Glutamatergic neuron (in vitro differentiated cells): ENCODE data around the gene ZBTB7C. TPM values are rescaled to one million over a fixed set of nuclear protein-coding genes. Genes with fewer than 3 reads are reported as not detected.

ENCODE experiments used
- DNase-seq: peaks from one replicate; pipeline ENCODE4 v3.0.0; 2022
- H3K27ac Mint-ChIP-seq: one replicate; pipeline ENCODE4 v1.8.0; 2020; ENCODE audit warnings: mild to moderate bottlenecking, mixed read lengths, inconsistent platforms; ENCODE audit not compliant: unreplicated experiment
- H3K27me3 Mint-ChIP-seq: one replicate; pipeline ENCODE4 v1.8.0; 2020; ENCODE audit warnings: mild to moderate bottlenecking, moderate library complexity, mixed read lengths, inconsistent platforms; ENCODE audit not compliant: unreplicated experiment
- H3K36me3 Mint-ChIP-seq: one replicate; pipeline ENCODE4 v1.8.0; 2020; ENCODE audit warnings: mild to moderate bottlenecking, mixed read lengths, inconsistent platforms; ENCODE audit not compliant: unreplicated experiment
- H3K4me1 Mint-ChIP-seq: one replicate; pipeline ENCODE4 v1.8.0; 2020; ENCODE audit warnings: mild to moderate bottlenecking, low read depth, mixed read lengths, inconsistent platforms; ENCODE audit not compliant: unreplicated experiment
- H3K4me3 Mint-ChIP-seq: one replicate; pipeline ENCODE4 v1.8.0; 2020; ENCODE audit warnings: mild to moderate bottlenecking, mixed read lengths, inconsistent platforms; ENCODE audit not compliant: unreplicated experiment
- H3K9me3 Mint-ChIP-seq: one replicate; pipeline ENCODE4 v1.8.0; 2020; ENCODE audit warnings: mild to moderate bottlenecking, moderate library complexity, mixed read lengths, inconsistent platforms; ENCODE audit not compliant: unreplicated experiment
- total RNA-seq: library from RNA; stranded (reverse); fragmentation: NEBNext Ultra II Directional; extraction: Animal tissue kit (Norgen Biotek cat#: 25700); gene quantifications from one replicate; pipeline ENCODE4 v1.2.1, GENCODE V29; 2021; ENCODE audit not compliant: unreplicated experiment
- TF ChIP-seq, protein P1 (sequence below): fragments of 200-600 bp; sonication (generic); IDR thresholded peaks from one replicate; pipeline ENCODE4 v1.5.0; 2021; ENCODE audit not compliant: partially characterized antibody, unreplicated experiment

The ZBTB7C gene
- total RNA-seq, 1 donor from 2014 or later: 10.6 TPM

DNA sequence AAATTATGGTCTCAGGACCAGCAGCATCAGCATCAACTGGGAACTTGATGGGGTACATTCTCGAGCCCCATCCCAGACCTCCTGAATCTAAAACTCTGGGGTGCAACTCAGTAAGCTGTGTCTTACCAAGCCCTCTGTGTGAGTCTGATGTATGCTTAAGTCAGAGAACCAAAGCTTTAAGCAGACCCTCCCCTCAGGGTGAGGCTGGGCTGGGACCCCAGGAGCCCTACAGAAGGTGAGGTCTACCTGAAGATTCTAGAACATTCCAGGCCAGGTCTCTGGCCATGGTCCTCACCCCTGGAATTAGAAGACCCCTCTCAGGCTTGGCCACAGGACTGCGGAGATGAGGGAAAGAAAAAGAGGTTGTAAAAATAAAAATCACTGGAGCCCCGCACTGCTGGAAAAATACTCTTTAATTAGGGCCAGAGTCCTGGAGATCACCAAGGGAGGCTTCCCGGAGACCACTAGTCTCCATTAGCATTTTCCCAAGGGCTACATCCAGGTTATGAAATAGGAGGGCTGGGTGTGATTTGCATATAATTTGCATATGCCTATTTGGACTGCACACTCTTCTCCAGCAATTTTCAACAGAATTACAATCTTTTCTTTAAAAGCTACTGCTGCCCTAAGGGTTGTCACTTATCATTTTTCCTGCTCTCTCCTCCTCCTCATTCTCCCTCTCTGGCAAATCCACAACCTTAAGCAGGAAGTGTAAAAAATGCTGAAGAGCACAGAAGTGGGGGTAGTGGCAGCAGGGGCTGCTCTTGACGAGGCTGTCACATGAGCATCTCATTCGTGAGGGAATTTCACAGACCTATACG, 100.2 kb downstream of the ZBTB7C start:
- DNase-seq: no peak
- TF ChIP-seq, protein P1, sequence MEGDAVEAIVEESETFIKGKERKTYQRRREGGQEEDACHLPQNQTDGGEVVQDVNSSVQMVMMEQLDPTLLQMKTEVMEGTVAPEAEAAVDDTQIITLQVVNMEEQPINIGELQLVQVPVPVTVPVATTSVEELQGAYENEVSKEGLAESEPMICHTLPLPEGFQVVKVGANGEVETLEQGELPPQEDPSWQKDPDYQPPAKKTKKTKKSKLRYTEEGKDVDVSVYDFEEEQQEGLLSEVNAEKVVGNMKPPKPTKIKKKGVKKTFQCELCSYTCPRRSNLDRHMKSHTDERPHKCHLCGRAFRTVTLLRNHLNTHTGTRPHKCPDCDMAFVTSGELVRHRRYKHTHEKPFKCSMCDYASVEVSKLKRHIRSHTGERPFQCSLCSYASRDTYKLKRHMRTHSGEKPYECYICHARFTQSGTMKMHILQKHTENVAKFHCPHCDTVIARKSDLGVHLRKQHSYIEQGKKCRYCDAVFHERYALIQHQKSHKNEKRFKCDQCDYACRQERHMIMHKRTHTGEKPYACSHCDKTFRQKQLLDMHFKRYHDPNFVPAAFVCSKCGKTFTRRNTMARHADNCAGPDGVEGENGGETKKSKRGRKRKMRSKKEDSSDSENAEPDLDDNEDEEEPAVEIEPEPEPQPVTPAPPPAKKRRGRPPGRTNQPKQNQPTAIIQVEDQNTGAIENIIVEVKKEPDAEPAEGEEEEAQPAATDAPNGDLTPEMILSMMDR: no peak
- Mint-ChIP-seq H3K36me3 (no peaks in the 10 kb centered on the region), H3K4me1 (peaks cover 40% of the 10 kb centered on the region), H3K27ac (peak overlapping the region; percentile 53), H3K9me3 (peaks cover 8% of the 10 kb centered on the region), H3K27me3 (peaks cover 12% of the 10 kb centered on the region), H3K4me3 (no peak overlapping the region)

GRCh38 chr18:48308027-48308635, 101.1 kb downstream of the ZBTB7C start:
- Mint-ChIP-seq H3K27me3 (peaks cover 12% of the 10 kb centered on the region), H3K4me3 (no peak overlapping the region), H3K9me3 (peaks cover 8% of the 10 kb centered on the region), H3K36me3 (no peaks in the 10 kb centered on the region), H3K27ac (no peak overlapping the region), H3K4me1 (peaks cover 36% of the 10 kb centered on the region)
- DNase-seq: no peak
- TF ChIP-seq, protein P1: no peak

GRCh38 chr18:48306838-48307237, 102.3 kb downstream of the ZBTB7C start:
- Mint-ChIP-seq H3K36me3 (no peaks in the 10 kb centered on the region), H3K27me3 (peaks cover 10% of the 10 kb centered on the region), H3K9me3 (peaks cover 8% of the 10 kb centered on the region), H3K27ac (no peak overlapping the region), H3K4me1 (peaks cover 34% of the 10 kb centered on the region), H3K4me3 (no peak overlapping the region)
- DNase-seq: no peak
- TF ChIP-seq, protein P1: no peak

- H3K27me3 Mint-ChIP-seq: peaks cover 3% of the 10 kb centered on the region
- no peak for DNase-seq
Measured at GRCh38 chr18:48304906-48305693, 104.1 kb downstream of the ZBTB7C start.

More at GRCh38 chr18:48304906-48305693, 104.1 kb downstream of the ZBTB7C start:
- no peaks in the 10 kb centered on the region for H3K36me3 Mint-ChIP-seq
- TF ChIP-seq, protein P1: no peak
- H3K4me3 Mint-ChIP-seq: no peak overlapping the region
- no peak overlapping the region for H3K27ac Mint-ChIP-seq
- H3K4me1 Mint-ChIP-seq: peaks cover 25% of the 10 kb centered on the region
- peaks cover 2% of the 10 kb centered on the region for H3K9me3 Mint-ChIP-seq
